A673 (cell line): ENCODE results near the gene ETV6. TPM values are rescaled to one million over a fixed set of nuclear protein-coding genes. Genes with fewer than 3 reads are reported as not detected.

ENCODE experiments used
- BruUV-seq: library from RNA; stranded (reverse); fragments of 400-500 nt; replicated peaks from 2 replicates; lab custom pipeline; 2021; lab: Mats Ljungman, UMichigan
- CTCF ChIA-PET: fragments of 300-600 bp; sonication (Branson Sonifier 250); formaldehyde crosslinking; loops from one replicate; lab custom pipeline; 2022; ENCODE audit warnings: antibody characterized with exemption; lab: Charles Lee
- POLR2A ChIA-PET: fragments of 300-600 bp; sonication (Branson Sonifier 250); formaldehyde crosslinking; loops from one replicate; lab custom pipeline; 2022; ENCODE audit warnings: antibody characterized with exemption; ENCODE audit not compliant: low non-redundant PET; lab: Charles Lee
- DNase-seq: peaks from one replicate; pipeline ENCODE4 v3.0.0-alpha.2; 2015; ENCODE audit warnings: low spot score
- H3K27ac ChIP-seq: fragments of 200-600 bp; sonication (generic); 2 replicates; pipeline ENCODE4 v1.5.1; 2016; ENCODE audit warnings: mixed run types, low read depth, mild to moderate bottlenecking, mixed read lengths, antibody characterized with exemption, low read length; ENCODE audit not compliant: poor library complexity, severe bottlenecking
- H3K27me3 ChIP-seq: fragments of 200-600 bp; sonication (generic); replicated peaks from 2 replicates; pipeline ENCODE4 v1.6.1; 2017; ENCODE audit warnings: mixed run types, low read depth, mild to moderate bottlenecking, mixed read lengths, antibody characterized with exemption, low read length; ENCODE audit not compliant: insufficient read depth, poor library complexity
- H3K36me3 ChIP-seq: fragments of 200-600 bp; sonication (generic); 2 replicates; pipeline ENCODE4 v1.6.1; 2016; ENCODE audit warnings: mixed run types, mild to moderate bottlenecking, mixed read lengths, antibody characterized with exemption, low read length; ENCODE audit not compliant: insufficient read depth, poor library complexity, severe bottlenecking
- H3K4me1 ChIP-seq: fragments of 200-600 bp; sonication (generic); 2 replicates; pipeline ENCODE4 v1.6.1; 2017; ENCODE audit warnings: mixed run types, mild to moderate bottlenecking, mixed read lengths, antibody characterized with exemption, low read length; ENCODE audit not compliant: insufficient read depth, poor library complexity, severe bottlenecking
- H3K4me3 ChIP-seq: fragments of 200-600 bp; sonication (generic); 2 replicates; pipeline ENCODE4 v1.5.1; 2016; ENCODE audit warnings: low read depth, mixed run types, mild to moderate bottlenecking, mixed read lengths, low read length; ENCODE audit not compliant: poor library complexity, severe bottlenecking
- H3K9me3 ChIP-seq: fragments of 200-600 bp; sonication (generic); 2 replicates; pipeline ENCODE4 v1.6.1; 2016; ENCODE audit warnings: mixed run types, low read depth, mild to moderate bottlenecking, mixed read lengths, antibody characterized with exemption, low read length; ENCODE audit not compliant: poor library complexity, severe bottlenecking
- EZH2 ChIP-seq: fragments of 200-600 bp; sonication (generic); IDR thresholded peaks from 2 replicates; pipeline ENCODE4 v1.6.1; 2017; ENCODE audit warnings: borderline replicate concordance, low read depth, mild to moderate bottlenecking, mixed read lengths, antibody characterized with exemption, low read length; ENCODE audit not compliant: poor library complexity, severe bottlenecking
- intact Hi-C: fragments of 100-400 bp; cut with micrococcal nuclease; formaldehyde crosslinking; loops from one replicate; pipeline ENCODE4 v1.10.0; 2022; ENCODE audit not compliant: unreplicated experiment
- total RNA-seq: library from RNA; stranded (reverse); gene quantifications from 2 replicates; pipeline ENCODE4 v1.2.3, GENCODE V29; 2021
- TF ChIP-seq, protein P1 (sequence below): fragments of 300-800, 200-600 bp; sonication (generic); conservative IDR thresholded peaks from 2 replicates; pipeline ENCODE4 v1.5.1; 2017; ENCODE audit warnings: low read depth, mild to moderate bottlenecking, antibody characterized with exemption, low read length, moderate library complexity, mixed read lengths

Gene ETV6
- total RNA-seq, 1 experiment from 2014 or later: 32.4 TPM

DNA sequence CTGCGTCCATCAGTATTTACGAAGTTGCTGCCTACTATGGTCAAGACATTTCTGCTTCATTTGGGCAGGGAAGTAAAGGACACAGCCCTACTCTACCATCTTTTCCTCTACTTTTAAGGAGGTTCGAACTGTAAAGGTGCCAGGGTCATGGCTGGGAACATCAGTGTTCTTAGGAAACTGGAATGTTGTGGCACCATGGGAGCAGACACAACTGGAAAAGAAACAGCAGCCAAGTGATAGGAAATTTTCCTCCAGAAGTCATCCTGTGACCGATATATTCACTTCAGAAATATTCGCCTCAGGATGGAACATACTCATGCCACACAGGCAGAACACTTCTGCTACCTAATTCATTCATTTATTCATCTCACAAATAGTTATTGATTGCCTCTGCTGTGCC, 104.4 kb downstream of the ETV6 start:
- no TSS peak for BruUV-seq
- H3K27ac ChIP-seq: no peak overlapping the region
- ChIA-PET POLR2A (no interaction called here), CTCF (no interaction called here)
- no peaks in the 10 kb centered on the region for H3K9me3 ChIP-seq
- no peak overlapping the region for H3K4me3 ChIP-seq
- TF ChIP-seq, protein P1, sequence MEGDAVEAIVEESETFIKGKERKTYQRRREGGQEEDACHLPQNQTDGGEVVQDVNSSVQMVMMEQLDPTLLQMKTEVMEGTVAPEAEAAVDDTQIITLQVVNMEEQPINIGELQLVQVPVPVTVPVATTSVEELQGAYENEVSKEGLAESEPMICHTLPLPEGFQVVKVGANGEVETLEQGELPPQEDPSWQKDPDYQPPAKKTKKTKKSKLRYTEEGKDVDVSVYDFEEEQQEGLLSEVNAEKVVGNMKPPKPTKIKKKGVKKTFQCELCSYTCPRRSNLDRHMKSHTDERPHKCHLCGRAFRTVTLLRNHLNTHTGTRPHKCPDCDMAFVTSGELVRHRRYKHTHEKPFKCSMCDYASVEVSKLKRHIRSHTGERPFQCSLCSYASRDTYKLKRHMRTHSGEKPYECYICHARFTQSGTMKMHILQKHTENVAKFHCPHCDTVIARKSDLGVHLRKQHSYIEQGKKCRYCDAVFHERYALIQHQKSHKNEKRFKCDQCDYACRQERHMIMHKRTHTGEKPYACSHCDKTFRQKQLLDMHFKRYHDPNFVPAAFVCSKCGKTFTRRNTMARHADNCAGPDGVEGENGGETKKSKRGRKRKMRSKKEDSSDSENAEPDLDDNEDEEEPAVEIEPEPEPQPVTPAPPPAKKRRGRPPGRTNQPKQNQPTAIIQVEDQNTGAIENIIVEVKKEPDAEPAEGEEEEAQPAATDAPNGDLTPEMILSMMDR: no peak
- no peak for TF ChIP-seq EZH2
- no peak for DNase-seq
- H3K4me1 ChIP-seq: peaks cover 25% of the 10 kb centered on the region
- H3K27me3 ChIP-seq: no peaks in the 10 kb centered on the region
- intact Hi-C loops: no loop called here
- H3K36me3 ChIP-seq: no peaks in the 10 kb centered on the region

DNA sequence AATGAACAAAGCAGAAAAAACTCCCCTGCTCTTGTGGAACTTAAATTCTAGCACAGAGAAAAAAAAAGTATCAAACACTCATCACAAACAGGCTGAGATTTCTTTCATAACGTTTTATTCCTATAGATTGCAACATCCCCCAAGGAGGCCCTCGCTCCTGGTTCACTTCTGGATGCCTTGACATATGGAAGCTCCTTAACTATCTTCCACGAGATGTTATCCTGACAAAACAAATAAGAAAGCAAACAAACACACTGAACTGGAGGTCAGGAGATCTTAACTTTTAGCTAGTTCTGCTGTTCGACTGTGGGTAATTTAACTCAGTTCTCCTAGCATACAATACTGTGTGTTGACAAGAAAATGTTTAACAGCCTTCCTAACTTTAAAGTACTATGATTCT, 104.8 kb downstream of the ETV6 start:
- TF ChIP-seq, protein P1: no peak
- no peak for TF ChIP-seq EZH2
- no TSS peak for BruUV-seq
- H3K4me3 ChIP-seq: no peak overlapping the region
- H3K4me1 ChIP-seq: peaks cover 24% of the 10 kb centered on the region
- no peaks in the 10 kb centered on the region for H3K36me3 ChIP-seq
- H3K9me3 ChIP-seq: no peaks in the 10 kb centered on the region
- intact Hi-C loops: no loop called here
- CTCF ChIA-PET: no interaction called here
- POLR2A ChIA-PET: no interaction called here
- H3K27me3 ChIP-seq: no peaks in the 10 kb centered on the region
- no peak overlapping the region for H3K27ac ChIP-seq
- DNase-seq: no peak

DNA sequence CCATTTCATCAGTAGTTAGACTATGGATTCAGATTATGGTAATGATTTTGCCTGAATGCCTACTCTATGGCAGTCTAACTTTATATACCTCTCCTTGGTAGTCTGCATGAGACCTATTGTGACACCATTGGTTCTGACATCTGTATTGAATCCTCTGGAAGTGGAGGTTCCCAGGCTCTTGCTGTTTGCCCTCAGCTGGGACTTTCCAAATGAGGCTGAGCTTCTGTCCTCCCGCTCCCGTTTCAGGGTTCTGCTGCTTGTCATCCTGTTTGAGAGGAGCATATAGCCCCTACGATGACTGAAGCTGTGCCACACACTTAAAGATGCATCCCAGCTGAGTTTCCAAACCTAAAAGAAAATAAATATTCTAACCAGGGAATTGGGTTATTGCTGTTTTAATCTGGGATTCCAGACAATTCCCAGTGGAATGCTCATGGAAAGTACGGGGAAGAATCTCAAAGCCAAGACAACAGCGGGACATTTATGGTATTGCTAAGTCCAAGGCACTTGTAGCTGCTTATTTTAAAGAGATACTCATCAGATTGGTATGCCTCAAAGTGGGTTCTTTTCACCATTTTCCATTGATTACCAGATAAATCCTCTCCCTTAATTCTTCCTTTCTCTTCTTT, 105.9 kb downstream of the ETV6 start:
- ChIA-PET CTCF (no interaction called here), POLR2A (no interaction called here)
- no TSS peak for BruUV-seq
- peak; percentile 34 for DNase-seq
- Histone ChIP-seq H3K4me3 (no peak overlapping the region), H3K36me3 (no peaks in the 10 kb centered on the region), H3K27ac (no peak overlapping the region), H3K9me3 (no peaks in the 10 kb centered on the region), H3K4me1 (peaks cover 16% of the 10 kb centered on the region), H3K27me3 (no peaks in the 10 kb centered on the region)
- intact Hi-C loops: no loop called here
- TF ChIP-seq, protein P1: no peak
- TF ChIP-seq EZH2: no peak
